Sciatic nerve (tissue), 2 donors: ENCODE data around the gene SYN1. TPM values are rescaled to one million over a fixed set of nuclear protein-coding genes. Genes with fewer than 3 reads are reported as not detected.
"Not testable (repeated sequence)": the region's sequence is repeated elsewhere in the genome, so short reads cannot be mapped to it uniquely, and the experiment has no call there.

Source experiments
- ATAC-seq: fragments of 200-7000 bp; cut with Tn5 transposase; one replicate; pipeline ENCODE4 v1.9.1; 2020; ENCODE audit warnings: mild to moderate bottlenecking, moderate library complexity
- DNase-seq: peaks from one replicate; pipeline ENCODE4 v3.0.0-alpha.2; 2020; ENCODE audit warnings: low spot score
- intact Hi-C: fragments of 100-400 bp; cut with DNase I; formaldehyde crosslinking; loops from one replicate; pipeline ENCODE4 v1.14.2; 2022
- total RNA-seq: library from RNA; stranded (reverse); fragmentation: NEBNext Ultra II Directional; extraction: Animal tissue kit (Norgen Biotek cat#: 25700); gene quantifications from one replicate; pipeline ENCODE4 v1.2.1, GENCODE V29; 2021
- donor health status: DM: no; HTN: no; CAD: no.
- donor health status: DM: no; HTN: no; CAD: no.

The SYN1 gene
- 2.9 TPM for total RNA-seq

- intact Hi-C loops = no loop called here
- DNase-seq (peak; percentile 88), ATAC-seq (peak; percentile 96)
Observed at GRCh38 chrX:47619486-47620302, at the start of gene SYN1. Gene SYN1, minus strand, starts transcription at chrX:47619857. Its CDS starts 129 bp downstream, at chrX:47619728.

DNA sequence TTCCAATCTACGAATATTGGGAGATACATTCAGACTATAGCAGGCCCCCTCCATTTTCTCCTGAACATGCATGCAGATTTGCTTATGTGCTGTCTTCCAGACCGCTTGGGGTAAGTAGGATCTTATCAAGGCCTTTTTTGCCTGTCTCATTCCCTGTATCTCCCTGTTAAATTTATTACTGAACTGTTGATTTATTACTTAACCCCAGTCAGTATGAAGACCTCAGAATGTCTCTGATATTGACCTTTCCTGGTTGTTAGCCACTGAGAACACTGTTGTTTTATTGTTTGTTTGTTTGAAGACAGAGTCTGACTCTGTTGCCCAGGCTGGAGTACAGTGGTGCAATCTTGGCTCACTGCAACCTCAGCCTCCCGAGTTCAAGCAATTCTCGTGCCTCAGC is 46.1 kb upstream of the SYN1 start:
- DNase-seq, intact Hi-C loops, ATAC-seq: not testable (repeated sequence)

- ATAC-seq (no peak), DNase-seq (no peak)
- intact Hi-C loops = no loop called here
Observed at GRCh38 chrX:47664737-47665136, 45.1 kb upstream of the SYN1 start.

GRCh38 chrX:47662144-47662657 is 42.5 kb upstream of the SYN1 start:
- no peak for DNase-seq
- intact Hi-C loops = no loop called here
- no peak for ATAC-seq

DNA sequence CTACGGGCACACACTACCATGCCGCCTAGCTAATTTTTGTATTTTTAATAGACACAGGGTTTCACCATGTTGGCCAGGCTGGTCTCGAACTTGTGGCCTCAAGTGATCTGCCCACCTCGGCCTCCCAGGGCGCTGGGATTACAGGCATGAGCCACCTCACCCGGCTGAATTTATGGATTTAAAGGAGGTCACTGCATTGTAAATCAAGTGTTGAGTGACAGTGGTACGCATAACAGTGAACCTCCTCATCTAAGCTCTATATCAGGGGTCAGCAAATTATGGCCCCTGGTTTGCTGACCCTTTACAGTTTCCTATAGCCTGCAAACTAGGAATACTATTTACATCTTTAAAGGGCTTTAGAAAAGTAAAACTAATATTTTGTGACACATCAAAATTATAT is 41.9 kb upstream of the SYN1 start:
- DNase-seq (no peak), ATAC-seq (no peak)
- intact Hi-C loops = no loop called here

GRCh38 chrX:47659421-47659726 is 39.7 kb upstream of the SYN1 start:
- intact Hi-C loops = no loop called here
- ATAC-seq (no peak), DNase-seq (no peak)

GRCh38 chrX:47658684-47659420 is 39.2 kb upstream of the SYN1 start, which contains the start of gene UXT:
Gene UXT, minus strand, starts transcription at chrX:47659180. Its CDS starts 253 bp downstream, at chrX:47658927.
- peak; percentile 97 for ATAC-seq
- intact Hi-C loops = no loop called here
- peak; percentile 95 for DNase-seq

DNA sequence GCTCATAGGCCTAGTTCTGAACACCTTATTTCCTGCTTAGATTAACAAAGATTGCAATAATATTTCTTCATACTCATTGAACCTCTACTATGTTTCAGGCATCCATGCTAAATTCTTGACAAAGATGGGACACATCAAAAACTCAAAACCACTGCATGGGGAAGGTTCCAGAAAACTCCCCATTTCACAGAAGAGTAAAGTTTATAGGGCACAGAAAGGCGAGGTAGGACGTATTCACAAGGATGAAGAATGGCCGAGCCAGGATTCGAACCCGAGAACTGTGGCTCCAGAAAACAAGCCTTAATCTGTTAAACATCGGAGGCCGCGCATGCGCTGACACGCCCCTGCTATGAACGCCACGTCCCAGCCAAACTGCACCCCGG is 38.6 kb upstream of the SYN1 start:
- intact Hi-C loops = no loop called here

DNA sequence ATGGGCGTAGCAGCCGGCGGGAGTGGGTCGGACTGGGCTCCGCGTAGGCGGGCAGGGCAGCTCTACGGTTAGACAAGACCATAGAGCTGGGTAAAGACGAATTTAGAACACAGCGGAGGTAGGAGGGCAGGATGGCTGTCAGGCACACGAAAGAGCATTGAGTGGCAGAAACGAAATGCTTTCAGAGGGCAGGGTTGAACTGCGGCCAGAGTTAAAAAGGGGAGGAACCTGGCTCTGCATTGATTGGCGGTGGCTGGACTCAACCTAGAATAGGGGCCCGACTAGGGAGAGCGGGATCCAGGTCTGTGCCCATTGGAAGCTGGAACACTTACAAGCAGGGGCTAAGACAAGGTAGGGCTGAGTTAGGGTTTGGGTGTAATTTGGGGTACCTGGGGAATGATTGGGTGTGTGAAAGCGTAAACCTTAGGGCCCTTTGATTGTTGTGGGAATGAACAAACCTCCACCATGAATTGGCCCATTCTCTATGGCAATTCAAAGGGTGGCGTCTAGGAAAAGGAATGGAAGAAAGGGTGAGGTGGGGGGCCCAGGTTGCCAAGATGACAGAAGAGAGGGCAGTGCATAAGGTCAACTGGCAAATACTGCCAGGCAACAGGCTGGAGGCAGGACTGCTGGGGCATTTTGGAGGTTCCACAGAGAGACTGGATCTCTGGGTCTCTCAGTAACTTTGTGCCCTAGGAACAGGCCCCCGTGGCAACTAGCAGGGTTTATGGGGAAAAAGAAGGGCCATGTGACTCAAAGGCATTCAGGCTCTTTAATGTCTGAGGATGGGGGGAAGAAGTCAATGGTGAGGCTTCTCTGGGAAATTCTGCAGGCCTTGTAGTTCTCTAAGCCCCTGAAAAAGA is 31.6 kb upstream of the SYN1 start:
- ATAC-seq = peak; percentile 10
- intact Hi-C loops = no loop called here

More for the DNA sequence above, 38.6 kb upstream of the SYN1 start:
- DNase-seq (no peak), ATAC-seq (no peak)

GRCh38 chrX:47650164-47651042 is 30.7 kb upstream of the SYN1 start, which contains the start of gene ELK1:
Gene ELK1, minus strand, starts transcription at chrX:47650563. Its CDS starts 9,122 bp downstream, at chrX:47641441.
- intact Hi-C loops = no loop called here
- ATAC-seq = peak; percentile 98
- peak; percentile 94 for DNase-seq

More for the DNA sequence above, 31.6 kb upstream of the SYN1 start:
- no peak for DNase-seq

DNA sequence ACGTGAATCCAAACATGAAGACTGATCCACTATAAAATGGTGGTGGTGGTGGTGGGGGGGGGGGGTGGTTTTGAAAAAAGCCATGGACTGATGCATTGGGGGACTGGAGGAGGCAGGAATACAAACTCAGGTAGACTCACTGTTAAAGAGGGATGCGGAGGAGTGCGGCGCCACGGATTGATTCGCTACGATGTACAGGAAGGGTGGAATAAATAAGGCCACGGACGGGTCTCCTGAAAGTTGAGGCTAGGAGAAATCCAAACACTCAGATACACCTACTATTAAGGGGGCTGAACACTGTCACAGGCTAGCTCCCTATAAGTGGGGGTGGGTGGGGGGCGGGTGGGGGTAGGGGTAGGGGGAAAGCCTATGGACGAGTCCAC is 30.1 kb upstream of the SYN1 start:
- intact Hi-C loops = no loop called here
- DNase-seq (no peak), ATAC-seq (no peak)

GRCh38 chrX:47649271-47649670 is 29.6 kb upstream of the SYN1 start:
- intact Hi-C loops = no loop called here
- no peak for ATAC-seq
- no peak for DNase-seq

- no peak for ATAC-seq
- no peak for DNase-seq
- intact Hi-C loops = no loop called here
Observed at GRCh38 chrX:47648376-47648775, 28.7 kb upstream of the SYN1 start.

- DNase-seq (no peak), ATAC-seq (no peak)
- intact Hi-C loops = no loop called here
Observed at GRCh38 chrX:47646636-47647035, 27.0 kb upstream of the SYN1 start.

DNA sequence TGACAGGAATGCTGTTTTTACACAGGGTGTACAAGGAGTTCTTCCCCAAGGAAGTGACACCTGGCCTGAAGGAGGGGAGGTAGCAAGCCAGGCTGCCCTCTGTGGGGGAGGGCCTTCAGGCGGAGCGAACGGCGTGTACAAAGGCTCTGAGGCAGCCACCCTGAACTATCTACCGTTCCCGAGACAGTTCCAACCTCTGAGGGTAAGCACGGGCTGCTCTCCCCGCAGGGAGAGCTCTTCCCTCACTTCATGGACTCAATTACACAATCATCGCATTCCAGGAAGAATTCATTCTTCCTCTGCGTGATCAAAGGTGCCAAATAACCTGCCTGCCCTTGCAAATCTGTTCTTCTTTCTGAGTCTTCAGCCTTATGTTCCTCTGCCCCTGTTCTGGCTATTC is 25.9 kb upstream of the SYN1 start:
- intact Hi-C loops = no loop called here
- ATAC-seq = peak; percentile 23
- DNase-seq = no peak

- ATAC-seq (peak; percentile 61), DNase-seq (no peak)
- intact Hi-C loops = no loop called here
Observed at GRCh38 chrX:47644557-47645091, 25.0 kb upstream of the SYN1 start.

DNA sequence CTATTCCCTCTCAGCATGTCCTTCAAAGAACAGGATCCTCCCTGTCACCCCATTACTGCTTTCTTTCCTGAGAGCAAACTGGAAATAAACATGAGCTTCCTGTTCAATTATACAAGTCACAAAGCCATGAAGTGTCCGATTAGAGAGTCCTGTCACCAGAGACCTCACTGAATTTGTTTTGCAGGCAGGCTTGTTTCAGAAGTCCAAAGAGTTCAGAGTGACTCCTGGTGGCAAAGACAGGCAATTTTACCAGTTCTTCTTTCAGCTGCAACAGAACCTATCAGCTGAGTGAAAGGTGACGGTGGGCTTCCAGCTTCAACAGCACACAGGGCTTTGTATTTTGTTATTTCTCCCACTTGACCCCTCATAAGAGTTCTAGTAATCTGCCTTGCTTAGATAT is 24.3 kb upstream of the SYN1 start:
- intact Hi-C loops = no loop called here
- no peak for ATAC-seq
- DNase-seq = no peak

GRCh38 chrX:47638816-47639215 is 19.2 kb upstream of the SYN1 start:
- ATAC-seq (no peak), DNase-seq (no peak)
- intact Hi-C loops = no loop called here
